IMR-90 (cell line): ENCODE measurements around the gene HOMEZ. TPM values are rescaled to one million over a fixed set of nuclear protein-coding genes. Genes with fewer than 3 reads are reported as not detected.
"Not testable (repeated sequence)": the region's sequence is repeated elsewhere in the genome, so short reads cannot be mapped to it uniquely, and the experiment has no call there.

ENCODE experiments used
- ATAC-seq: fragments of 200-7000 bp; cut with Tn5 transposase; 2 replicates; pipeline ENCODE4 v1.9.1; 2020; ENCODE audit warnings: low read depth, mild to moderate bottlenecking, moderate library complexity
- BruUV-seq: library from RNA; stranded (reverse); fragments of 400-500 nt; replicated peaks from 2 replicates; lab custom pipeline; 2021; lab: Mats Ljungman, UMichigan
- CTCF ChIA-PET: fragments of 300-600 bp; formaldehyde crosslinking; extraction: SDS; loops from one replicate; lab custom pipeline; 2021; ENCODE audit warnings: antibody characterized with exemption; lab: Yijun Ruan, JAX
- POLR2A ChIA-PET: fragments of 300-600 bp; sonication (Branson Sonifier 250); formaldehyde crosslinking; loops from one replicate; lab custom pipeline; 2022; ENCODE audit warnings: antibody characterized with exemption; ENCODE audit not compliant: unreplicated experiment; lab: Charles Lee
- DNase-seq: peaks from one replicate; pipeline ENCODE4 v3.0.0; 2013
- H2AFZ ChIP-seq: replicated peaks from 2 replicates; pipeline ENCODE3; 2013; ENCODE audit warnings: low read length, mild to moderate bottlenecking; ENCODE audit not compliant: poor library complexity
- H2AK5ac ChIP-seq: 2 replicates; pipeline ENCODE4 v1.6.1; 2013; ENCODE audit warnings: low read depth, low read length, inconsistent platforms
- H2AK9ac ChIP-seq: replicated peaks from 2 replicates; pipeline ENCODE3; 2013; ENCODE audit warnings: mild to moderate bottlenecking, low read depth, low read length, moderate library complexity; ENCODE audit not compliant: poor library complexity
- H2BK120ac ChIP-seq: 2 replicates; pipeline ENCODE4 v1.6.1; 2013; ENCODE audit warnings: low read depth, low read length, inconsistent platforms
- H2BK15ac ChIP-seq: 3 replicates; pipeline ENCODE4 v1.6.1; 2013; ENCODE audit warnings: low read depth, low read length, inconsistent platforms
- H2BK20ac ChIP-seq: 2 replicates; pipeline ENCODE4 v1.6.1; 2013; ENCODE audit warnings: low read depth, mild to moderate bottlenecking, inconsistent platforms, low read length, moderate library complexity
- H2BK5ac ChIP-seq: 2 replicates; pipeline ENCODE4 v1.6.1; 2013; ENCODE audit warnings: mild to moderate bottlenecking, low read depth, low read length, inconsistent platforms; ENCODE audit not compliant: poor library complexity, severe bottlenecking
- H3K14ac ChIP-seq: replicated peaks from 2 replicates; pipeline ENCODE4 v1.6.1; 2013; ENCODE audit warnings: low read depth, low read length, inconsistent platforms
- H3K18ac ChIP-seq: 2 replicates; pipeline ENCODE4 v1.6.1; 2013; ENCODE audit warnings: low read depth, low read length, control low read depth
- H3K23ac ChIP-seq: 2 replicates; pipeline ENCODE4 v1.6.1; 2013; ENCODE audit warnings: low read depth, low read length, inconsistent platforms
- H3K27ac ChIP-seq: 2 replicates; pipeline ENCODE4 v1.5.1; 2013; ENCODE audit warnings: mild to moderate bottlenecking, control low read depth, low read length; ENCODE audit not compliant: insufficient read depth
- H3K27me3 ChIP-seq: 2 replicates; pipeline ENCODE4 v1.6.1; 2013; ENCODE audit warnings: low read length; ENCODE audit not compliant: control insufficient read depth, insufficient read depth
- H3K36me3 ChIP-seq: 2 replicates; pipeline ENCODE4 v1.6.1; 2013; ENCODE audit warnings: low read length, mixed read lengths; ENCODE audit not compliant: control insufficient read depth, insufficient read depth
- H3K4ac ChIP-seq: 2 replicates; pipeline ENCODE4 v1.6.1; 2013; ENCODE audit warnings: low read depth, low read length, inconsistent platforms
- H3K4me1 ChIP-seq: 2 replicates; pipeline ENCODE4 v1.6.1; 2013; ENCODE audit warnings: low read length, mixed read lengths; ENCODE audit not compliant: control insufficient read depth, insufficient read depth
- H3K4me2 ChIP-seq: 2 replicates; pipeline ENCODE4 v1.6.1; 2013; ENCODE audit warnings: low read depth, mild to moderate bottlenecking, control low read depth, low read length, moderate library complexity
- H3K4me3 ChIP-seq: 2 replicates; pipeline ENCODE4 v1.5.1; 2013; ENCODE audit warnings: low read depth, mild to moderate bottlenecking, control low read depth, low read length, moderate library complexity; ENCODE audit not compliant: insufficient read depth
- H3K56ac ChIP-seq: 2 replicates; pipeline ENCODE4 v1.6.1; 2013; ENCODE audit warnings: low read length, inconsistent platforms; ENCODE audit not compliant: insufficient read depth; ENCODE audit errors: extremely low read depth
- H3K79me1 ChIP-seq, 2 experiments: 2 replicates each; pipeline ENCODE4 v1.6.1; 2013; ENCODE audit warnings: low read length in 2 of 2, inconsistent platforms in 1 of 2, low read depth in 1 of 2
- H3K9ac ChIP-seq: 2 replicates; pipeline ENCODE4 v1.6.1; 2013; ENCODE audit warnings: low read depth, low read length, control low read depth
- H3K9me1 ChIP-seq: 2 replicates; pipeline ENCODE4 v1.6.1; 2013; ENCODE audit warnings: low read length, inconsistent platforms; ENCODE audit not compliant: insufficient read depth
- H3K9me3 ChIP-seq: 2 replicates; pipeline ENCODE4 v1.6.1; 2013; ENCODE audit warnings: low read length; ENCODE audit not compliant: control insufficient read depth, insufficient read depth
- H4K20me1 ChIP-seq: 2 replicates; pipeline ENCODE4 v1.6.1; 2013; ENCODE audit warnings: low read length, inconsistent platforms; ENCODE audit not compliant: insufficient read depth
- H4K5ac ChIP-seq: 2 replicates; pipeline ENCODE4 v1.6.1; 2013; ENCODE audit warnings: mild to moderate bottlenecking, low read depth, low read length, control low read depth
- H4K8ac ChIP-seq, 2 experiments: 2 replicates each; pipeline ENCODE4 v1.6.1; 2013; ENCODE audit warnings: low read depth in 2 of 2, low read length in 2 of 2, control low read depth in 1 of 2, inconsistent platforms in 1 of 2
- H4K91ac ChIP-seq: 2 replicates; pipeline ENCODE4 v1.6.1; 2013; ENCODE audit warnings: low read depth, low read length, inconsistent platforms; ENCODE audit not compliant: insufficient read depth
- WGBS, 2 experiments: methylation state at CpG; one replicate each; pipeline versions ENCODE4 v1.1.5 to v1.1.7; 2013; ENCODE audit warnings: missing lambda C conversion rate in 2 of 2; ENCODE audit not compliant: insufficient read length in 1 of 2; ENCODE audit errors: extremely low coverage in 2 of 2; 5-methylcytosine and 5-hydroxymethylcytosine counted together
- dilution Hi-C: fragments of 300-500 bp; cut with HindIII; formaldehyde crosslinking; loops from one replicate; pipeline ENCODE4 v1.14.3; 2018; ENCODE audit warnings: low sequenced_read_pairs; ENCODE audit not compliant: unreplicated experiment
- in situ Hi-C: fragments of 300-500 bp; cut with MboI; formaldehyde crosslinking; loops from 3 replicates; pipeline ENCODE4 v1.14.3; 2019; ENCODE audit warnings: low sequenced_read_pairs, inconsistent platforms, mixed read lengths
- intact Hi-C: fragments of 100-400 bp; cut with micrococcal nuclease; formaldehyde crosslinking; loops from 2 replicates; pipeline ENCODE4 v1.10.0; 2022
- polyA plus RNA-seq, 3 experiments: library from polyadenylated mRNA; depleted of rRNA; stranded (reverse); fragments of >200 nt; gene quantifications; 2 replicates each; pipeline ENCODE4 v1.2.3, GENCODE V29; 2012; ENCODE audit warnings: low replicate concordance in 1 of 3
- total RNA-seq: library from RNA; depleted of rRNA; stranded (reverse); fragments of >200 nt; gene quantifications from 2 replicates; pipeline ENCODE4 v1.2.3, GENCODE V29; 2012

Gene HOMEZ
- total and polyA plus RNA-seq, 2 of the 4 experiments (the other 2 are of a cell fraction): 7.7 to 9.7 TPM

DNA sequence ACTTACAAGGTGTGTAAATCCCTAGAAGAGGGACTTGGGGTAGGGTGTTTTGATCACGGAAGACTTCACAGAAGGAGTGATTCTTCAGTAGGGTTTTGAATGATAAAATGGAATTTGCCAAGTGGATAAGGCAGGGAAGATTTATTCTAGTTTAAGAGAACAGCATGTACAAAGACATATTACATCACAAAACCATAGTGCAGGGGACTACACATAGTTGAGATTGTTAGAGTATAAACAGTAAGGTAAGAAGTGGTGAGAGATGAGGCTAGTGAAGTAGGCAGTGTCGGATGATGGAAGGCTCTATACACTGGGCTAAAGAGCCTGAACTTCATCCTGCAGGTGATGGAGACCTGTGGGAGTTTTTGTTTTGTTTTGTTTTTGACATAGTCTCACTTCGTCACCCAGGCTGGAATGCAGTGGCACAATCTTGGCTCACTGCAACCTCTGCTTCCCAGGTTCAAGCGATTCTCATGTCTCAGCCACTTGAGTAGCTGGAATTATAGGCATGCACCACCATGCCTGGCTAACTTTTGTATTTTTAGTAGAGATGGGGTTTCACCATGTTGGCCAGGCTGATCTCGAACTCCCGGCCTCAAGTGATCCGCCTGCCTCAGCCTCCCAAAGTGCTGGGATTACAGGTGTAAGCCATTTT is 44.7 kb downstream of the HOMEZ start:
- H2BK15ac ChIP-seq, H4K5ac ChIP-seq, H3K4me1 ChIP-seq, H3K27me3 ChIP-seq, H3K9me1 ChIP-seq, H3K36me3 ChIP-seq, H3K14ac ChIP-seq, H3K56ac ChIP-seq, CTCF ChIA-PET, H2BK20ac ChIP-seq, H4K20me1 ChIP-seq, in situ Hi-C loops, H3K23ac ChIP-seq, H2AK5ac ChIP-seq, H3K9ac ChIP-seq, H4K91ac ChIP-seq, H3K4me3 ChIP-seq, ATAC-seq, dilution Hi-C loops, H3K79me1 ChIP-seq, H3K9me3 ChIP-seq, H3K18ac ChIP-seq, H3K4ac ChIP-seq, H3K27ac ChIP-seq, H2AFZ ChIP-seq, BruUV-seq, intact Hi-C loops, H3K4me2 ChIP-seq, DNase-seq, H2BK120ac ChIP-seq, H4K8ac ChIP-seq, H2BK5ac ChIP-seq, H2AK9ac ChIP-seq: not testable (repeated sequence)
- 60% methylated on average over 1 of the region's 7 CpGs; no CpG with 5 or more reads in 1 of the 2 experiments for WGBS, 2 experiments
- POLR2A ChIA-PET: interaction anchor here (0.6 kb wide), 1 partner anchor 125 kb away, joined by 4 read pairs; no protein-coding TSS in a partner anchor
